Measurements from ENCODE around the gene PDE3A.
A peak's percentile ranks its signal among the peaks of the same experiment; 100 is the strongest.

GRCh38 chr12:20463913-20464524 is 95.7 kb downstream of the PDE3A start:
- no peak for TF ChIP-seq EZH2 (IDR thresholded peaks at IDR 0.05; ENCODE audit: low read length, unreplicated experiment)
- TF ChIP-seq CTCF (conservative IDR thresholded peaks at IDR 0.05; ENCODE audit: low read depth, low read length): peak; percentile 69

All from PC-3 (cell line).